ENCODE data around the gene MRLN.
"Not testable (repeated sequence)": the region's sequence is repeated elsewhere in the genome, so short reads cannot be mapped to it uniquely, and the experiment has no call there.

The MRLN gene

GRCh38 chr10:59753267-59753666 lies at the start of gene MRLN:
TSS of gene MRLN (minus strand) at chr10:59753455.
- DNase-seq: no peak

- DNase-seq: no peak
Measured at GRCh38 chr10:59801171-59801570, 47.9 kb upstream of the MRLN start.

- DNase-seq: no peak
Measured at GRCh38 chr10:59799421-59799820, 46.2 kb upstream of the MRLN start.

- DNase-seq: no peak
Measured at GRCh38 chr10:59793919-59794318, 40.7 kb upstream of the MRLN start.

GRCh38 chr10:59792812-59793211 lies 39.6 kb upstream of the MRLN start:
- DNase-seq: no peak

GRCh38 chr10:59791601-59792000 lies 38.3 kb upstream of the MRLN start:
- DNase-seq: no peak

GRCh38 chr10:59790080-59790479 lies 36.8 kb upstream of the MRLN start:
- not testable (repeated sequence) for DNase-seq

GRCh38 chr10:59788914-59789313 lies 35.7 kb upstream of the MRLN start:
- DNase-seq: not testable (repeated sequence)

- DNase-seq: not testable (repeated sequence)
Measured at GRCh38 chr10:59787032-59787431, 33.8 kb upstream of the MRLN start.

- DNase-seq: not testable (repeated sequence)
Measured at GRCh38 chr10:59785476-59785875, 32.2 kb upstream of the MRLN start.

GRCh38 chr10:59781511-59781910 lies 28.3 kb upstream of the MRLN start:
- no peak for DNase-seq

GRCh38 chr10:59779756-59780533 lies 26.7 kb upstream of the MRLN start:
- DNase-seq: no peak

- no peak for DNase-seq
Measured at GRCh38 chr10:59774451-59774850, 21.2 kb upstream of the MRLN start.

GRCh38 chr10:59773088-59773487 lies 19.8 kb upstream of the MRLN start:
- DNase-seq: no peak

GRCh38 chr10:59771162-59771807 lies 18.0 kb upstream of the MRLN start:
- no peak for DNase-seq

- DNase-seq: no peak
Measured at GRCh38 chr10:59770689-59771088, 17.4 kb upstream of the MRLN start.

GRCh38 chr10:59762505-59762904 lies 9.2 kb upstream of the MRLN start:
- DNase-seq: no peak

- no peak for DNase-seq
Measured at GRCh38 chr10:59757966-59758365, 4.7 kb upstream of the MRLN start.

GRCh38 chr10:59754951-59755350 lies 1.7 kb upstream of the MRLN start:
- DNase-seq: no peak

GRCh38 chr10:59752278-59752940 lies 846 bp downstream of the MRLN start:
- no peak for DNase-seq

GRCh38 chr10:59750155-59750945 lies 2.9 kb downstream of the MRLN start:
- DNase-seq: no peak

- DNase-seq: no peak
Measured at GRCh38 chr10:59748834-59749233, 4.4 kb downstream of the MRLN start.

- DNase-seq: no peak
Measured at GRCh38 chr10:59745163-59745650, 8.0 kb downstream of the MRLN start.

Data from NCI-H146 (cell line).